GM18505 (cell line): ENCODE results near the gene SCMH1.
"Not testable (repeated sequence)": the region's sequence is repeated elsewhere in the genome, so short reads cannot be mapped to it uniquely, and the experiment has no call there.

Experiments
- ATAC-seq: cut with Tn5 transposase; IDR thresholded peaks from one replicate; pipeline ENCODE4 v1.9.1; 2021; ENCODE audit not compliant: unreplicated experiment
- POLR2A ChIP-seq: IDR thresholded peaks from 4 replicates; pipeline ENCODE4 v1.6.1; 2011; ENCODE audit warnings: borderline replicate concordance; ENCODE audit not compliant: insufficient read depth, insufficient read length; ENCODE audit errors: extremely low read depth

Gene SCMH1

GRCh38 chr1:41149570-41149969, 92.5 kb downstream of the SCMH1 start:
- ATAC-seq: no peak
- no peak for TF ChIP-seq POLR2A

GRCh38 chr1:41144285-41144684, 97.8 kb downstream of the SCMH1 start:
- ATAC-seq: no peak
- no peak for TF ChIP-seq POLR2A

DNA sequence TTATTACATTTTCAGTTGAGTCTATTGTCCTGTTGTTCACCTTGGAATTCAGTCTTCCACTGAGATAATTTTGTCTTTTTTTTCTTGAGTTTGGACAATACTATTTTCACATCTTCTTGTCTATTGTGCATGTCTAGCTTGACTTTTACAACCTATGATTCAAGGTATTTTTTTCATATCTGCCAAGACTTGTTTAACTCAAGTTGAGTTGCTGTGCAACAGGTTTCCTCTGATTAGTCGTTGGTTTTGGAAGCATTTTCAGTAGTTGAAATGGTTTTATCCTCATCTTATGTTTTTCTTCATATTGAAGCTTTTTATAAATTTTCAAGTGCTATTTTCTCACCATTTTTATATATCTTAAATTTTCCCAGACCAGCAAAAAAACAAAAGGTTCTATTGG, 103.6 kb downstream of the SCMH1 start:
- no peak for ATAC-seq
- TF ChIP-seq POLR2A: no peak

DNA sequence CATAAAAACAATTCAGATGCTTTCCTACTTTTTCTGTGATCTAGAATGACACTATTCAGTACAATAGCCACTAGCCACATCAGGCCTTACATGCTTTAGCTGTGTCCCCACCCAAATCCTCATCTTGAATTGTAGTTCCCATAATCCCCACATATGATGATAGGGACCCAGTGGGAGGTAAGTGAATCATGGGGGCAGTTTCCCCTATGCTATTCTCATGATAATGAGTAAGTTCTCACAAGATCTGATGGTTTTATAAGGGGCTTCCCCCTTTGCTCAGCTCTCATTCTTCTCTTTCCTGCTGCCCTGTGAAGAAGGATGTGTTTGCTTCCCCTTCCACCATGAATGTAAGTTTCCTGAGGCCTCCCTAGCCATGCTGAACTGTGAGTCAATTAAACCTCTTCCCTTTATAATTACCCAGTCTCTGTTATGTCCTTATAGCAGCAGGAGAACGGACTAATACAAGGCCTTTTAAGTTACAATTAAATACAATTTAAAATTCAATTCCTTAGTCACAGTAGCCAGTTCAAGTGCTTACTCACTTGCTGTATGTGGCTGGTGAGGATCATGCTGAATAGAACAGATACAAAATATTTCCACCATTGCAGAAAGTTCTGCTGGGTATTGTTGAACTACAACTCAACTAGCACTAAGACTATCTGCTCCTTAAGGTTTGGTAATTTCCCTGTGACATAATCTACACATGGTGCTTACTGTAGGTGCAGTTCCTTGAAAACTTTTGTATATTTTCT, 106.7 kb downstream of the SCMH1 start:
- TF ChIP-seq POLR2A: no peak
- ATAC-seq: no peak

GRCh38 chr1:41134325-41134724, 107.8 kb downstream of the SCMH1 start:
- not testable (repeated sequence) for ATAC-seq

DNA sequence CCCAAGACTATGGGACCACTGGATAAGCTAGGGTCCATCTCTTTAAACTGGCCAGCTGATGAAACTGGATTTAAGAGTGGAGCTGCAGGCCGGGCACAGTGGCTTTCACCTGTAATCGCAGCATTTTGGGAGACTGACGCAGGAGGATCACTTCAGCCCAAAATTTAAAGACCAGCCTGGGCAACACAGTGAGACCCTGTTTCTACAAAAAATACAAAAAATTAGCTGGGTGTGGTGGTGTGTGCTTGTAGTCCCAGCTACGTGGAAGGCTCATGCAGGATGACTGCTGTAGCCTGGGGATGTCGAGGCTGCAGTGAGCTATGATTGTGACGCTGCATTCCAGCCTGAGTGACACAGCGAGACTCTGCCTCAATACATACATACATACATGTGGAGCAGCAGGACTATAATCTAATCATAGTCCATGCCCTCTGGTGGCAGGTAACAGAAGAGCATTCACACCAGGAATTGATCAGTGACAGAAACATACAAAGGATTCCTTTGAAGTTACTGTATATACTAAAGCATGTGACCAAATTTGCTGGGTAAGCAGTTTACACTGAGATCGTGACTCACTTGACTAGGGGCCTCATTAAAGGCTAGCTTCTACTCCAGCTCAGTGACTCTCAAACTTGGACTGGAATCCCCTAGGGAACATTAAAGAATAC, 119.1 kb downstream of the SCMH1 start:
- TF ChIP-seq POLR2A: no peak
- ATAC-seq: no peak

- ATAC-seq: no peak
- TF ChIP-seq POLR2A: no peak
Measured at GRCh38 chr1:41122148-41122547, 120.0 kb downstream of the SCMH1 start.

GRCh38 chr1:41118645-41119044, 123.5 kb downstream of the SCMH1 start:
- no peak for TF ChIP-seq POLR2A
- ATAC-seq: no peak

DNA sequence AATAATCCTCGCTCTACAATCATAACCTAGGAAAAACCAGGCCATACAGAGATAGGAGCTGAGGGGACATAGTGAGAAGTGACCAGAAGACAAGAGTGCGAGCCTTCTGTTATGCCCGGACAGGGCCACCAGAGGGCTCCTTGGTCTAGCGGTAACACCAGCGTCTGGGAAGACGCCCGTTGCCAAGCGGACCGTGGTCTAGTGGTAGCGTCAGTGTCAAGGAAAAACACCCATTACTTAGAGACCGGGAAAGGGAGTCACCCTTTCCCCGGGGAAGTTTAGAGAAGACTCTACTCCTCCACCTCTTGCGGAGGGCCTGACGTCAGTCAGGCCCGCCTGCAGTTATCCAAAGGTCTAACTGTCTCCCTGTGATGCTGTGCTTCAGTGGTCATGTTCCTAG, 124.9 kb downstream of the SCMH1 start:
- not testable (repeated sequence) for ATAC-seq

DNA sequence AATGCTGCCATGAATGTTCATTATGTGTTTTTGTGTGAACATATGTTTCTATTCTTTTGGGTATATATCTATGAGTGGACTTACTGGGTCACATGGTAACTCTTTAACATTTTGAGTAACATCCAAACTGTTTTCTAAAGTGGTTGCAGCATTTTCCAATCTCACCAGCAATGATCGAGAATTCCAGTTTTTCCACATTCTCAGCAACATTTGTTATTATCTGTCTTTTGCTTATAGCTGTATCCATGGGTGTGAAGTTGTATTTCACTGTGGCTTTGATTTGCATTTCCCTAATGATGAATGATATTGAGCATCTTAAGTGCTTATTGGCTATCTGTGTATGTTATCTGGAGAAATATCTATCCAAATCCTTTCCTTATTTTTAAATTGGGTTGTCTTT, 131.4 kb downstream of the SCMH1 start:
- no peak for TF ChIP-seq POLR2A
- no peak for ATAC-seq

GRCh38 chr1:41110286-41110685, 131.8 kb downstream of the SCMH1 start:
- no peak for TF ChIP-seq POLR2A
- ATAC-seq: no peak

DNA sequence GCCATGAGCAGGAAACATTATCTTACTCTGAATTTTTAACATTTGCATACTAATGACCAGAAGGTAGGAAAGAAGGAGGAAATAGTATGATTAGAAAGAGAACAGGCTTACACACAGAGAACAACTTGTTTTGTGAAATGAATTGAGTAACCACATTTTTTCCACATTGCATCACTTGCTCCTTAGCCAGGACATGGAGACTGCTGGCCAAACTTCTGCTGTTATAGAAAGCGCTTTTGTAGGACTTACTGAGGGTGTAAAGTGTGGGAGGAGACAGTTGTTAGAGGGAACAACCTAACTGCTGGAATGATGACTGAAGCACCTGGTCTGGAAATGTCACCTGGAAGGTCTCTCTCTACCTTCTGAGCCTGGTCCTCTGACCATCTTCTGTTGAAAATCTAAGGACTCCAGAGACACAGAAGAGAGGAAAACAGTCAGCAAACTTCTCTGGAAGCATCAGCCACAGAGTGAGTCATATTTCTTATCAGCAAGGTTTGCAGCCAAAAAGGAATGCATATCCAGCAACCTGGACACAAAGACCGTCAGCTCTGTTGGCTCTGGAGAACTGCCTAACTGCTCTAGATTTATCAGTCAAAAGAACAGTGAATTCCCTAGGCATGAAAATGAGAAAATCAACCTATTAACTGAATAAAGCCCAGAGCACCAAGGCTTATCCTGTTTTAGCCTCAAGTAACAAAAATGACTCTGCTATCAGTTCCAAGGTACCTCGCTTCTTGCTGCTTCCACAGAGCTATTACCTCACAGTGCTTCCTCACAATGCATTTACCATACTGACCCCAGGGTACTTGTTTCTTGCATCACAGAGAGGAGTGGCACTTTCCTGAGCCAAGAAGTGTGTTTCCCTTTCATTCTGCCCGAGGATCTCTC, 132.6 kb downstream of the SCMH1 start:
- ATAC-seq: no peak
- no peak for TF ChIP-seq POLR2A

DNA sequence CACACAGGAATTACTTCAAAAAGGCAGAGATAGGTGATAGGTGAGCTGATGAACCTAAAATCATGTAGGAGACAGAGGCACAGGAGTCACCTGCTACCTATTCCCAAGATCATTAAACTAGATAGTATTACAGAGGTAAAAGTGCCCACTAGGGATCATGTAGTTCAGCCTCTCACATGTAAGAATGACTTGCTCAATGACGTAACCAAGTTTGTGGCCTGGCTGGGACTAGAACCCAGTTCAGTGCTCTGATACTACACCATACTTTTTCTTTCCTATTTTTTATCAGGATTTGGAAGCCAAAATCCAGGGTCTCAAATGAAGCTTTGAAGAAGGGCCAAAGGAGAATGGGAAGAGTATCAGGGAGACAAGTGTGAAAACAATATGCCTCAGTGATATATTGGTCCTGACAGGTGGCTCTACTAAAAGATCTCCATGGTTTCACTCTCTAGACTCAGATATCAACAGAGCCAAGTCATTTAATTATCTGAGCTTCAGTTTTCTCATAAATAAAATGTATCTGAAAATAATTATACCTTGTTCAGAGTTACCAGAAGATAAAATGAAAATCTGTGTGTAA, 133.3 kb downstream of the SCMH1 start:
- no peak for ATAC-seq
- no peak for TF ChIP-seq POLR2A
